B cell (primary cell): Measurements from ENCODE around the gene ANKRD28. TPM values are rescaled to one million over a fixed set of nuclear protein-coding genes. Genes with fewer than 3 reads are reported as not detected.

ENCODE experiments used
- ATAC-seq: fragments of 200-7000 bp; cut with Tn5 transposase; one replicate; pipeline ENCODE4 v1.10.0; 2021; ENCODE audit warnings: low read depth, mild to moderate bottlenecking, moderate number of reproducible peaks, moderate library complexity
- CTCF ChIA-PET: fragments of 350-600 bp; sonication (Branson Sonifier 250); formaldehyde crosslinking; loops from one replicate; lab custom pipeline; 2021; ENCODE audit warnings: antibody characterized with exemption, inconsistent platforms; lab: Charles Lee
- POLR2A ChIA-PET: fragments of 350-600 bp; sonication (Branson Sonifier 250); formaldehyde crosslinking; loops from one replicate; lab custom pipeline; 2021; ENCODE audit warnings: antibody characterized with exemption; lab: Charles Lee
- DNase-seq: peaks from one replicate; pipeline ENCODE4 v3.0.0; 2013
- H2AFZ ChIP-seq: 2 replicates; pipeline ENCODE4 v1.6.1; 2012; ENCODE audit warnings: mild to moderate bottlenecking, low read depth, low read length; ENCODE audit not compliant: insufficient read depth, poor library complexity, severe bottlenecking
- H3K27ac ChIP-seq, 2 donors: 1 replicate in 1 of 2; 2 replicates in 1 of 2; pipeline ENCODE4 v1.5.1; 2012 to 2013; ENCODE audit warnings: low read length in 2 of 2, mild to moderate bottlenecking in 2 of 2, moderate library complexity in 1 of 2
- H3K27me3 ChIP-seq, 4 experiments: fragments of 200-600 bp in 1 of 4; sonication (generic) in 1 of 4; replicated peaks in 1 of 4; 1 replicate in 2 of 4; 2 replicates in 2 of 4; pipeline versions ENCODE4 v1.6.1 to v1.7.0; 2013 to 2016; ENCODE audit warnings: low read length in 3 of 4, mild to moderate bottlenecking in 2 of 4, mixed read lengths in 1 of 4, moderate library complexity in 1 of 4; ENCODE audit not compliant: insufficient read depth in 4 of 4, control insufficient read depth in 3 of 4; ENCODE audit errors: control extremely low read depth in 1 of 4
- H3K36me3 ChIP-seq, 2 experiments: replicated peaks in 1 of 2; 1 replicate in 1 of 2; 2 replicates in 1 of 2; pipeline versions ENCODE4 v1.6.1 to v1.7.1; 2013; ENCODE audit warnings: low read length in 1 of 2; ENCODE audit not compliant: insufficient read depth in 2 of 2, control insufficient read depth in 1 of 2; ENCODE audit errors: control extremely low read depth in 1 of 2, extremely low read depth in 1 of 2
- H3K4me1 ChIP-seq, 2 donors: fragments of 200-600 bp in 1 of 2; sonication (generic) in 1 of 2; 1 replicate in 1 of 2; 2 replicates in 1 of 2; pipeline versions ENCODE4 v1.5.1 to v1.6.1; 2013 to 2017; ENCODE audit warnings: low read length in 2 of 2; ENCODE audit not compliant: control insufficient read depth in 2 of 2, insufficient read depth in 2 of 2
- H3K4me2 ChIP-seq: replicated peaks from 2 replicates; pipeline ENCODE3; 2012; ENCODE audit warnings: mild to moderate bottlenecking, low read depth, low read length; ENCODE audit not compliant: poor library complexity, severe bottlenecking
- H3K4me3 ChIP-seq, 5 experiments: fragments of 200-600 bp in 1 of 5; sonication (generic) in 1 of 5; 1 replicate in 3 of 5; 2 replicates in 2 of 5; pipeline versions ENCODE4 v1.5.1 to v1.7.0; 2011 to 2016; ENCODE audit warnings: low read length in 4 of 5, mild to moderate bottlenecking in 4 of 5, low read depth in 2 of 5, control low read depth in 1 of 5, moderate library complexity in 1 of 5; ENCODE audit not compliant: insufficient read depth in 1 of 5; ENCODE audit errors: control extremely low read depth in 1 of 5, extremely low read depth in 1 of 5
- H3K79me2 ChIP-seq: fragments of 200-600 bp; sonication (generic); one replicate; pipeline ENCODE4 v1.6.0; 2016; ENCODE audit warnings: low read length; ENCODE audit not compliant: control insufficient read depth, insufficient read depth
- H3K9ac ChIP-seq: fragments of 200-600 bp; sonication (generic); 2 replicates; pipeline ENCODE4 v1.6.1; 2017; ENCODE audit warnings: mild to moderate bottlenecking, low read length, moderate library complexity
- H3K9me3 ChIP-seq, 3 donors: one replicate each; pipeline versions ENCODE4 v1.6.1 to v1.7.1; 2013; ENCODE audit warnings: low read length in 2 of 3; ENCODE audit not compliant: control insufficient read depth in 2 of 3, insufficient read depth in 1 of 3; ENCODE audit errors: control extremely low read depth in 1 of 3
- H4K20me1 ChIP-seq: 2 replicates; pipeline ENCODE4 v1.6.0; 2012; ENCODE audit warnings: mild to moderate bottlenecking, low read length; ENCODE audit not compliant: insufficient read depth, control insufficient read depth, poor library complexity, severe bottlenecking
- H3K27ac Mint-ChIP-seq: one replicate; pipeline ENCODE4 v1.8.0; 2021; ENCODE audit warnings: mixed read lengths
- H3K27me3 Mint-ChIP-seq: one replicate; pipeline ENCODE4 v1.8.0; 2021; ENCODE audit warnings: mixed read lengths
- H3K4me1 Mint-ChIP-seq: one replicate; pipeline ENCODE4 v1.8.0; 2021; ENCODE audit warnings: mixed read lengths
- H3K4me3 Mint-ChIP-seq: one replicate; pipeline ENCODE4 v1.8.0; 2021; ENCODE audit warnings: mixed read lengths
- H3K9me3 Mint-ChIP-seq: one replicate; pipeline ENCODE4 v1.8.0; 2022; ENCODE audit warnings: mixed read lengths; ENCODE audit not compliant: insufficient read depth
- EZH2 ChIP-seq: IDR thresholded peaks from 2 replicates; pipeline ENCODE4 v1.6.1; 2012; ENCODE audit warnings: borderline replicate concordance, low read depth, mild to moderate bottlenecking, moderate library complexity, low read length; ENCODE audit not compliant: insufficient read depth, poor library complexity, severe bottlenecking
- WGBS: methylation state at CpG from one replicate; pipeline ENCODE4 v1.1.5; 2013; ENCODE audit warnings: missing lambda C conversion rate; ENCODE audit not compliant: insufficient coverage; 5-methylcytosine and 5-hydroxymethylcytosine counted together
- intact Hi-C: fragments of 100-400 bp; cut with micrococcal nuclease; formaldehyde crosslinking; loops from one replicate; pipeline ENCODE4 v1.10.0; 2022
- polyA plus RNA-seq: library from polyadenylated mRNA; depleted of rRNA; stranded (reverse); fragments of >200 nt; gene quantifications from 2 replicates; pipeline ENCODE4 v1.2.3, GENCODE V29; 2012
- total RNA-seq, 2 donors: library from RNA; stranded (reverse); fragments of 120-200 nt in 1 of 2; gene quantifications; 1 replicate in 1 of 2; 2 replicates in 1 of 2; pipeline versions ENCODE4 v1.2.3 to v1.2.4, GENCODE V29; 2013 to 2022
- TF ChIP-seq, protein P1 (sequence below): fragments of 200-600 bp; IDR thresholded peaks from one replicate; pipeline ENCODE4 v1.8.0; 2022; ENCODE audit warnings: antibody characterized with exemption, mild to moderate bottlenecking

ANKRD28 gene
- total and polyA plus RNA-seq, 2 donors (not counting 1 experiment from before 2014, with no cell fraction given): 20.7 to 37.4 TPM

DNA sequence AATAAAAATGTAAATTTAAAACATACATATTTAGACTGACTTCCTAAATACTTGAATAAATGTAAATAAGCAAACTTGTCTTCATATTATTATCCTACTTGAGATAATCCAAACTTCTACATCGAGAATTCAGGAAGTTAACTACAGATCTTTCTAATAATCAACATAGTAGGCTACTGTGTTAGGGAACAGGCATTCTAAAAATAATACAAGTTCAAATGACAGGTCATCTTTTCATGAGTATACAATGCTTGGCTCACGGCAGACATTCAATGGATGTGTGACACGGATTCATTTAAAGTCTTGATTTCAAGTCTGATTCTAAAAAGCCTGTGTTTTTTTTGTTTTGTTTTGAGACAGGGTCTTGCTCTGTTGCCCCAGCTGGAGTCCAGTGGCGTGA lies 107.5 kb downstream of the ANKRD28 start:
- ChIA-PET CTCF (no interaction called here), POLR2A (no interaction called here)
- DNase-seq (no peak), ATAC-seq (no peak)
- H2AFZ ChIP-seq: no peak overlapping the region
- peaks cover 12 to 28% of the 10 kb centered on the region in 2 experiments for H3K36me3 ChIP-seq
- Mint-ChIP-seq H3K27ac (no peak overlapping the region), H3K27me3 (no peaks in the 10 kb centered on the region), H3K4me3 (no peak overlapping the region), H3K9me3 (no peaks in the 10 kb centered on the region), H3K4me1 (no peaks in the 10 kb centered on the region)
- H3K9me3 ChIP-seq: no peaks in the 10 kb centered on the region
- no peaks in the 10 kb centered on the region for H3K4me1 ChIP-seq
- H3K9ac ChIP-seq: no peak overlapping the region
- H3K79me2 ChIP-seq: no peaks in the 10 kb centered on the region
- H3K4me2 ChIP-seq: no peak overlapping the region
- H3K27ac ChIP-seq: no peak overlapping the region
- WGBS: 100% methylated on average over 3 of the region's 4 CpGs
- intact Hi-C loops: no loop called here
- no peaks in the 10 kb centered on the region for H4K20me1 ChIP-seq
- TF ChIP-seq, protein P1, sequence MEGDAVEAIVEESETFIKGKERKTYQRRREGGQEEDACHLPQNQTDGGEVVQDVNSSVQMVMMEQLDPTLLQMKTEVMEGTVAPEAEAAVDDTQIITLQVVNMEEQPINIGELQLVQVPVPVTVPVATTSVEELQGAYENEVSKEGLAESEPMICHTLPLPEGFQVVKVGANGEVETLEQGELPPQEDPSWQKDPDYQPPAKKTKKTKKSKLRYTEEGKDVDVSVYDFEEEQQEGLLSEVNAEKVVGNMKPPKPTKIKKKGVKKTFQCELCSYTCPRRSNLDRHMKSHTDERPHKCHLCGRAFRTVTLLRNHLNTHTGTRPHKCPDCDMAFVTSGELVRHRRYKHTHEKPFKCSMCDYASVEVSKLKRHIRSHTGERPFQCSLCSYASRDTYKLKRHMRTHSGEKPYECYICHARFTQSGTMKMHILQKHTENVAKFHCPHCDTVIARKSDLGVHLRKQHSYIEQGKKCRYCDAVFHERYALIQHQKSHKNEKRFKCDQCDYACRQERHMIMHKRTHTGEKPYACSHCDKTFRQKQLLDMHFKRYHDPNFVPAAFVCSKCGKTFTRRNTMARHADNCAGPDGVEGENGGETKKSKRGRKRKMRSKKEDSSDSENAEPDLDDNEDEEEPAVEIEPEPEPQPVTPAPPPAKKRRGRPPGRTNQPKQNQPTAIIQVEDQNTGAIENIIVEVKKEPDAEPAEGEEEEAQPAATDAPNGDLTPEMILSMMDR: no peak
- no peak for TF ChIP-seq EZH2
- no peaks in the 10 kb centered on the region for H3K27me3 ChIP-seq
- no peak overlapping the region for H3K4me3 ChIP-seq

DNA sequence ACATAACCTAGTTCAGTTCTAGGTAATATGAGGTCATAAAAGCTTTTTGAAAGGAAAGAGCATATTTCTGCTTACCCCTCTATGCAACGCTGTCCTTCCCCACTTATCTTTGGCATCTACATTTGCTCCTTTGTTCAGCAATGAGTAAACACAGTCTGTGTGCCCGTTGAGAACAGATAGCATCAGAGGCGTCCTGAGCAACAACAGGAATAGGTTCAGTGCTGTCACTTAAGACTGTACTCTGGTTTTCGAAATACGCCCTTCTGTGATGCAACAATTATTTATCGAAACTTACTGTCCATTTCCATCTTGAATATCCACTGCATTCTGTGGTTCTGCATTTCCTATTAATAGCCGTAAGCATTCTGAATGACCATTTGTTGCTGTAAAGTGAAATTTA lies 111.9 kb downstream of the ANKRD28 start:
- Histone ChIP-seq H3K4me3 (no peak overlapping the region), H3K79me2 (no peaks in the 10 kb centered on the region), H3K4me1 (no peaks in the 10 kb centered on the region), H3K4me2 (no peak overlapping the region), H3K9me3 (no peaks in the 10 kb centered on the region), H2AFZ (no peak overlapping the region), H3K36me3 (peaks cover 9 to 30% of the 10 kb centered on the region in 2 experiments), H3K9ac (no peak overlapping the region), H3K27me3 (no peaks in the 10 kb centered on the region), H3K27ac (no peak overlapping the region), H4K20me1 (no peaks in the 10 kb centered on the region)
- ChIA-PET POLR2A (no interaction called here), CTCF (interaction anchor here (1.5 kb wide), 1 partner anchor 18 kb away, joined by 3 read pairs; no protein-coding TSS in a partner anchor)
- no peak for DNase-seq
- no peak for ATAC-seq
- WGBS: 89% methylated on average over 5 of the region's 7 CpGs
- Mint-ChIP-seq H3K27me3 (no peaks in the 10 kb centered on the region), H3K4me3 (no peak overlapping the region), H3K27ac (no peak overlapping the region), H3K4me1 (no peaks in the 10 kb centered on the region), H3K9me3 (no peaks in the 10 kb centered on the region)
- intact Hi-C loops: no loop called here
- TF ChIP-seq EZH2: no peak
- TF ChIP-seq, protein P1: no peak
